Cardiac fibroblast (primary cell): Measurements from ENCODE around the gene KRT16.
"Not testable (repeated sequence)": the region's sequence is repeated elsewhere in the genome, so short reads cannot be mapped to it uniquely, and the experiment has no call there.

Experiments used
- DNase-seq, 2 donors: peaks; one replicate each; pipeline versions ENCODE4 v3.0.0 to v3.0.0-alpha.2; 2010; ENCODE audit warnings: low read depth in 2 of 2
- H3K4me3 ChIP-seq, 2 donors: replicated peaks in 1 of 2; 1 replicate in 1 of 2; 2 replicates in 1 of 2; pipeline ENCODE4 v1.5.1; 2011; ENCODE audit warnings: low read depth in 2 of 2, low read length in 2 of 2, mild to moderate bottlenecking in 2 of 2, moderate library complexity in 1 of 2
- TF ChIP-seq, protein P1 (sequence below): IDR thresholded peaks from one replicate; pipeline ENCODE4 v1.5.1; 2011; ENCODE audit warnings: low read depth, mild to moderate bottlenecking, low read length, inconsistent platforms

KRT16 gene

DNA sequence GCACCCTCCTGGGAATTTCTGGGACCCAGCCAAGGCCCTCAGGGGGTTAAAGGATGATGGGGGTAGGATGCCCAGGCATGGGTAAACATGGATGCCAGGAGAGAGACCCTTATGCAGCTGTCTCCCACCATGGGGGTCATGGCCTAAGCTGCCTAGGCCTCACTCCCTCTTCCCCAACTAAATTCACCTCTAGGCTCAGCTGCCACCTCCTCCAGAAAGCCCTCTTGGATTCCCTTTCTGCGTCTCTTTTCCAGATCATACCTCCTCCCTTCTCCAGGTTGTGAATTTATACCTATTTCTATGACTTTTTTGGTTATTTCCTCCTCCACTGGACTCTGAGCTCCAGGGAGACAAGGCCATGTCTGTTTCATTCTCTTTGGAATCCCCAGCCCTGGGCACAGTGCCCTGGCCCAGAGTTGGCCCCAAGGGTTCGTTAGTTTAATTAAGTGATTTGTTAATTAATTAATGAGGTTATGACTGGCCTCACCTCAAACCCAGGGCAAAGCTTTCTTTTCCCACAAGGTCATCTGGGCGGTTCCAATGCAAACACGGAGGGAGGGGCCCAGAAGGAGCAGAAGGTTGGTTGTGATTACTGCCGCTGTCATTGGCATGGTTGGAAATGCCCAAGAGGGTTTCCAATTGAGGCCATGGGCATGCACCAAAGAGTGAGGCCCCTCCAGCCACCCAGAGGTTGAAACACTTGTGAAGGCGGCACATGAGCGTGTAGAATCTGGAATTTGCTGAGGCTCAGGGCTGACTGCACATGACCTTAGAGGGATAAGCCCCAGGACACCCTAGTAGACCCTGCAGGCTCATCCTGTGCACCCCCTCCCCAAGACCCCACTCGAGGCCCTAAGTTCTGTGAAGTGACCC is 18.7 kb upstream of the KRT16 start:
- no peak for DNase-seq
- TF ChIP-seq, protein P1, sequence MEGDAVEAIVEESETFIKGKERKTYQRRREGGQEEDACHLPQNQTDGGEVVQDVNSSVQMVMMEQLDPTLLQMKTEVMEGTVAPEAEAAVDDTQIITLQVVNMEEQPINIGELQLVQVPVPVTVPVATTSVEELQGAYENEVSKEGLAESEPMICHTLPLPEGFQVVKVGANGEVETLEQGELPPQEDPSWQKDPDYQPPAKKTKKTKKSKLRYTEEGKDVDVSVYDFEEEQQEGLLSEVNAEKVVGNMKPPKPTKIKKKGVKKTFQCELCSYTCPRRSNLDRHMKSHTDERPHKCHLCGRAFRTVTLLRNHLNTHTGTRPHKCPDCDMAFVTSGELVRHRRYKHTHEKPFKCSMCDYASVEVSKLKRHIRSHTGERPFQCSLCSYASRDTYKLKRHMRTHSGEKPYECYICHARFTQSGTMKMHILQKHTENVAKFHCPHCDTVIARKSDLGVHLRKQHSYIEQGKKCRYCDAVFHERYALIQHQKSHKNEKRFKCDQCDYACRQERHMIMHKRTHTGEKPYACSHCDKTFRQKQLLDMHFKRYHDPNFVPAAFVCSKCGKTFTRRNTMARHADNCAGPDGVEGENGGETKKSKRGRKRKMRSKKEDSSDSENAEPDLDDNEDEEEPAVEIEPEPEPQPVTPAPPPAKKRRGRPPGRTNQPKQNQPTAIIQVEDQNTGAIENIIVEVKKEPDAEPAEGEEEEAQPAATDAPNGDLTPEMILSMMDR = no peak
- no peak overlapping the region for H3K4me3 ChIP-seq

DNA sequence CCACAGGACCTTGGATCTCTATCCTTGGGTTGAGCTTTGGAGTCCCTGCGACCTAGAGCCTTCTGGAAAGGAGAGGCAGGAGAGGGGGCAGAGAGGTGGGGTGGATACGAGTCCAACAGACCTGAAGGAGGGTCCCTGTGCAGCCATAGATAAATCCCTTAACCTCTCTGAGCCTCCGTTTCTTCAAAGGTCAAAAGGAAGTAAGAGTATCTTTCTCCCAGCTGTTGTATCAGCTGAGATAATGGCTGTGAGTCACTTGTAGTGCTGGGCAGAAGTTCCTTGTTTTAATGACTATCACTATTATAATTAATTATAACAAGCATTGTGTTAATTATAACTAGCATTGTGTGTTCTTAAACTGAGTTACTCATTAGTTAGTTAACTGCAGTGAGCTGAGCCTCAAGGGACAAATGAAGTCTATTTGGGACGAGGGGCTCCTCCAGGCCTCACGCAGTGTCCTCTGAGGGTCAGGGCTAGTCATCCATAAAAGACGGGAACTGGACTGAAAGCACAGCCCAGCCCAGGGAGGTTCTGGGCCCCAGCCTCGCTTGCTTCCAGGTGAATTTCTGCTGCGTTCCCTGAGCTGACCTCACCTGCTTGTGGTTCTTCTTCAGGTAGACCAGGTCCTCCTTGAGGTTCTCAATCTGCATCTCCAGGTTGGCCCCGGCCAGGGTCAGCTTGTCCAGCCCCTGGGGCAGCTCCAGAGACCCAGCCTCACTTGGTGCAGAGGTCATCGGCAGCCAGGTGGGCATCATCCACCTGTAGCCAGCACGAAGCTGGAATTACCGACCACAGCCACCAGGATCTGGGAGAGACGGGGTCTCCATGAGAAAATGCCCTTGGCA is 17.5 kb upstream of the KRT16 start:
- TF ChIP-seq, protein P1 = no peak
- no peak overlapping the region for H3K4me3 ChIP-seq
- no peak for DNase-seq

DNA sequence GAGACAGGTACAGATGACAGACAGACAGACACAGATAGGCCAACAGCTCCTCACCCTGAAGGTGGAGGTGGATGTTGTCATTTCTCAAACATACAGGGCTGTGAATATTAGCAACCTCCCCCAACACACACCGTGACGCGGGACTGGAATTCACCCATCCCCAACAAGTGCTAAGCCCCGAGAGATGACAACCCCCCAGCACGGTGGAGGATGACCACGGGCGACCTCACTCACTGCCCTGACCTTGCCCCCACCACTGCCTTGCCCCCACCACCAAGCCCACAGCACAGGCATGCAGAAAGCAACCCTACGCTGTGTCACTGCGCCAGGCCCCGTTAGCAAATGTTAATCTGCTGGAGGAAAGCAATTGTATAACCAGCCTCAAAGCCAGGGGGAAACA is 16.7 kb upstream of the KRT16 start:
- TF ChIP-seq, protein P1 = no peak
- DNase-seq = no peak
- H3K4me3 ChIP-seq = no peak overlapping the region

DNA sequence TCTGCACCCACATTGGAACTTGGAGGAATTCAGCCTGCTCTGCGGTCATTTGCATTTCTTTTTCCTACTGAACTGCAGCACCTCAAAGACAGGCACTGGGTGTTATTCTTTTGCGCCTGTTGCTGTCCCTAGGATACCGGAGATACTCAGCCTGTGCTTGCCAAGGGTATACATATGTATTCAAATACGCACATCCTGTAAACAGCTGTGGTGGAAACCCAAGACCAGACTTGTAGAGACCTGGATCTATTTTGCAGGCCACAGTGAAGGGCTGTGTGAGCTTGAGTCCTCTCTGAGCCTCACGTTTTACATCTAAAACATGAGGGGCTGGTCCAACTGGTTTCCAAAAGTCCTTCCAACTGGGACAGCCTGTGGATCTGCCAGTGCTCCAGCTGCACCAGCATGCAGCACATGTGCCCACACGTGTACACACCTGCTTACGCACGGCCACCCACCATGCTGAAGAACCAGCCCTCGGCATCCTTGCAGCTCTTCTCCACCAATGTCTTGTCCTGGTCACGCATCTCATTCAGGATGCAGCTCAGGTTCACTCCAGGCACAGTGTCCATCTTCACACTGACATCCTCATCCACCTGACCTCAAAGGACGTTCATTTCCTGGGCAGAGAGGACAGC is 16.2 kb upstream of the KRT16 start:
- not testable (repeated sequence) for H3K4me3 ChIP-seq, DNase-seq

DNA sequence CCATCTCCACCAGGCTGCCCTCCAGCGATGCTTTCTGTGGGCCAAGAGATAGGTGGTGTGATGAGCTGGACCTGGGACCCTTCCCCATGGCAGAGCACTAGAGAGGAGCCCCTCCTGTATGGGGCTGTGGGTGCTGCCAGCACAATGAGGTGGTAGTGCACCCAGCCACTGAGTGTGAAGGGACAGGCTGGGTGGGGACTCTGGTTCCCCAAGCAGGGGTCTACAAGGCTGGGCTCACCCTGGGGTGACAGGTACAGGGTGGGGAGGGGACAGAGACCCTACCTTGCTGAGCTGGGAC is 15.5 kb upstream of the KRT16 start:
- not testable (repeated sequence) for DNase-seq, H3K4me3 ChIP-seq

DNA sequence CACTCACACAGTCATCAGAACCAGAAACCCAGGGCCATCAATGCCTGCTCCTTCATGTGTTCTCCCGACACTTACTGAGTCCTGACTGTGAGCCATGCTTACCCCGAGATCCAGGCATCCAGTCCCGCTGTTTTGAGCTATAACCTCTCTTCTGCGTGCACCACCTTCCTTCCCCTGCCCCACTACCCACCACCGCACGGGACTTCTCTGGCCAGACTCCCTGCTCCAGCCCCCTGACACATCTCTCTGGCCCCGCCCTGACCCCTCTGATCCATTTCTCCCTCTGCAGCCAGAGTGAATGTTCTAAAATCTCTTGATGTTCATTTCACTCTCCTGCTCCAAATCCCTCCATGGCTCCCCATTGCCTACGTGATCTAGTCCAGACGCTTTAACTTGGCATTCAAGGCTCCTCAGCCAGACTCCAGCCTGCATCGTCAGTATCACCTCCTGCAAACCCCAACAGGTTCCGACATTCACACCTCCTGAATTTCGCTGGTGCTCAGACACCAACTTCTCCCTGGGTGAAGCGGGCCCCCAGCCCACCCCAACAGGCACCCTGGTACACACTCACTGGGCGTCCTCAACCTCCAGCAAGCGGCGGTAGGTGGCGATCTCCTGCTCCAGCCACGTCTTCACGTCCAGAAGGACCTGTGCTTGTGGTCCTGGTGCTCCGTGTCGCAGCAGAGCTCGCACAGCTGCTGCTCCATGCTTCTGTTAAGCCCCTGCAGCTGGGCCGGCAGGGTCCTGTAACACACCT is 14.9 kb upstream of the KRT16 start:
- DNase-seq = no peak
- TF ChIP-seq, protein P1 = no peak
- no peak overlapping the region for H3K4me3 ChIP-seq

DNA sequence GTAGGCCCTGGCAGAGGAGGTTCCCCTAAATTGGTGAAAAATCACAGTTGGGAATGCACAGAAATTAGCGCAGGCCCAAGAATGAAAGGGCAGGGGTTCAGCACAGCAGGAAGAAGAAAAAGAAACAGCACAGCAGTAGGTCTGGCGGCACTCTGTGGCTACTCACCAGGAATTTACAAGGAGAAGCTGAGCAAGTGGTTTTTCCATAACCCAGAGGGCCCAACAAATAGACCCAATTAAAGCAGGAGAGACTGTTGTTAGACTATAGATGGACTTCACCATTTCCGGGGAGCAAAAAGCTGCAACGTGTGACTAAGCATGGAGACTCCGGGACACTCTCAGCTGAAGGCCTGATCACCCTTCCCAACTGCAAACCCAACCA is 14.3 kb upstream of the KRT16 start:
- not testable (repeated sequence) for DNase-seq

DNA sequence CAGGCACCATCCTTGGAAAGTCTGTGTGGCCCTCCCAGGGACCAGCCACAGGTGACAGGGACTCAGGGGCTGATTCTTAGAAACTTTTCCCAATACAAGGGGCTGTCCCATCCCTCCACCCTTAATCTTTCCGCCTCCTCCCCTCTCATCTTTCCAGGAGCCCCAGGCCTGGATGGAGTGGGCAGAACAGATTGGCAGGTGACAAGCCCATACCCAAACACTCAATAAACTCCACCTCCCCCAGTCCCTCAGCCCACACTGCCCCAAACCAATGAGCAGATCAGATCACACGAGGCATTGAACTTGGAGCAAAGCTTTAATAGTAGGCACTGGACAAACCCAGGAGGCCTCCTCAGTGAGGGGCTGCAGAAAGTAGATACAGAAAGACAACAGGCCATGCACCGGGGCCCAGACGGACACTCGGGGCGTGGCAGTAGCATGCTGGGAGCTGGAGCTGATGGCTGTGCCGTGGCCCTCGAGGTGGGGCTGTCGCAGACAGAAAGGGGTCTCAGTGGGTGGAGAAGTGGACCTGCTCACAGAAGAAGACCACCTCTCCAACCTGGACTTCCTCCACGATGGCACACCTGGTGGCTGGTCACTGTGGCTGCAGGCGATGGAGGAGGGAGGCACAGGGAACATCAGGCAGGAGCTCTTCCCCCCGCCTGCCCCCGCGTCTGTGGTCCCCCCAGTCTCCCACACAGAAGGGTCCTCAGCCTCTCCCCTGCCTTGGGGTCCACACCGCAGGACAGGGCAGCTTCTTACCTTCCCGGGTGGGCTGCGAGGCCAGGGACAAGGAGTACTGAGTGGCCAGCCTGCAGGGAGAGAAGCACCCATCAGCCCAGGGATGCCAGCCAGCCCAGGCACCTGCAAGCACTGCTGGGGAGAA is 13.7 kb upstream of the KRT16 start:
- not testable (repeated sequence) for DNase-seq, H3K4me3 ChIP-seq

More for the DNA sequence above, 14.3 kb upstream of the KRT16 start:
- not testable (repeated sequence) for H3K4me3 ChIP-seq
